K562 (cell line): Measurements from ENCODE around the gene FCER2. TPM values are rescaled to one million over a fixed set of nuclear protein-coding genes. Genes with fewer than 3 reads are reported as not detected.

Experiments
- ARID2 ChIP-seq: fragments of 450-650 bp; IDR thresholded peaks from 2 replicates; pipeline ENCODE4 v1.6.1; 2017; ENCODE audit warnings: antibody characterized with exemption, mild to moderate bottlenecking
- BDP1 ChIP-seq: IDR thresholded peaks from 3 replicates; pipeline ENCODE4 v1.6.1; 2011; ENCODE audit not compliant: insufficient read length, insufficient read depth
- CHD4 ChIP-seq: fragments of 200-600 bp; sonication (generic); IDR thresholded peaks from 3 replicates; pipeline ENCODE4 v1.6.1; 2012; ENCODE audit warnings: low read depth, mild to moderate bottlenecking, mixed read lengths, low read length, inconsistent platforms; ENCODE audit not compliant: insufficient read depth, insufficient replicate concordance, poor library complexity, severe bottlenecking
- CUX1 ChIP-seq: fragments of 200-800 bp; sonication (Bioruptor generic); IDR thresholded peaks from 2 replicates; pipeline ENCODE4 v1.6.1; 2016; ENCODE audit warnings: missing genetic modification characterization, missing compliant biosample characterization
- ERF ChIP-seq: fragments of 450-650 bp; formaldehyde crosslinking; IDR thresholded peaks from 2 replicates; pipeline ENCODE4 v1.4.0; 2020; ENCODE audit warnings: mild to moderate bottlenecking, mixed read lengths
- FIP1L1 ChIP-seq: fragments of 200-400 bp; formaldehyde crosslinking; IDR thresholded peaks from 2 replicates; pipeline ENCODE4 v1.6.1; 2018; ENCODE audit warnings: mild to moderate bottlenecking, low read depth, low read length; ENCODE audit not compliant: poor library complexity, severe bottlenecking
- FOXK2 ChIP-seq, 2 experiments: fragments of 450-650 bp; IDR thresholded peaks in 1 of 2; conservative IDR thresholded peaks in 1 of 2; 2 replicates each; pipeline ENCODE4 v1.6.1; 2016; ENCODE audit warnings: low read depth in 2 of 2, mild to moderate bottlenecking in 1 of 2
- GABPA ChIP-seq: fragments of 200-800 bp; sonication (Bioruptor generic); conservative IDR thresholded peaks from 2 replicates; pipeline ENCODE4 v1.6.1; 2016; ENCODE audit warnings: low read depth, missing genetic modification characterization, missing compliant biosample characterization
- KDM1A ChIP-seq, 2 experiments: fragments of 450-650 bp; IDR thresholded peaks; 2 replicates each; pipeline ENCODE4 v1.6.1; 2016; ENCODE audit warnings: mild to moderate bottlenecking in 2 of 2
- KDM4B ChIP-seq, 2 experiments: fragments of 450-650 bp in 1 of 2; sonication (generic) in 1 of 2; IDR thresholded peaks; 2 replicates each; pipeline ENCODE4 v1.6.1; 2016 to 2017; ENCODE audit warnings: borderline replicate concordance in 2 of 2, antibody characterized with exemption in 1 of 2, low read depth in 1 of 2, mild to moderate bottlenecking in 1 of 2
- MXI1 ChIP-seq: IDR thresholded peaks from 2 replicates; pipeline ENCODE4 v1.6.1; 2011; ENCODE audit warnings: low read depth, mild to moderate bottlenecking, improper control_type of control experiment, low read length
- MYNN ChIP-seq, 2 experiments: sonication (generic); formaldehyde crosslinking in 1 of 2; IDR thresholded peaks; 2 replicates each; pipeline versions ENCODE4 v1.5.0 to v1.6.1; 2016 to 2020; ENCODE audit warnings: antibody characterized with exemption in 1 of 2, missing genetic modification reagents in 1 of 2
- PREB ChIP-seq: sonication (generic); formaldehyde crosslinking; IDR thresholded peaks from 2 replicates; pipeline ENCODE4 v1.8.1; 2023; ENCODE audit warnings: mild to moderate bottlenecking, missing genetic modification reagents
- RBM17 ChIP-seq: fragments of 200-400 bp; formaldehyde crosslinking; IDR thresholded peaks from 2 replicates; pipeline ENCODE4 v1.6.1; 2017; ENCODE audit warnings: low read depth, mild to moderate bottlenecking, low read length, borderline replicate concordance
- SRSF9 ChIP-seq: fragments of 200-400 bp; formaldehyde crosslinking; IDR thresholded peaks from 2 replicates; pipeline ENCODE4 v1.6.1; 2017; ENCODE audit warnings: low read depth, low read length, borderline replicate concordance
- ZBTB49 ChIP-seq: sonication (generic); formaldehyde crosslinking; IDR thresholded peaks from 2 replicates; pipeline ENCODE4 v1.8.0; 2022; ENCODE audit warnings: missing genetic modification reagents, mild to moderate bottlenecking, borderline replicate concordance
- ZNF121 ChIP-seq: sonication (generic); formaldehyde crosslinking; conservative IDR thresholded peaks from 2 replicates; pipeline ENCODE4 v1.8.0; 2022; ENCODE audit warnings: missing genetic modification reagents
- ZNF589 ChIP-seq: fragments of 200-800 bp; sonication (Bioruptor generic); IDR thresholded peaks from 2 replicates; pipeline ENCODE4 v1.6.1; 2016; ENCODE audit warnings: low read depth, missing genetic modification characterization, missing compliant biosample characterization
- polyA plus RNA-seq, 8 experiments: library from polyadenylated mRNA; depleted of rRNA in 4 of 8; stranded (reverse) in 5 of 8; unstranded in 3 of 8; fragments of >200 nt; fragmentation: Nextera tagmentation in 2 of 8; fragmentation: Illumina TruSeq in 1 of 8; extraction: Ambion mirVana in 2 of 8; extraction: Trizol in 1 of 8; gene quantifications; 2 replicates each; pipeline versions ENCODE4 v1.2.1 to v1.2.3, GENCODE V29; 2011 to 2014; ENCODE audit warnings: inconsistent platforms in 1 of 8, missing spikeins in 1 of 8
- total RNA-seq, 7 experiments: library from RNA; depleted of rRNA in 6 of 7; stranded (reverse); fragments of >200 nt in 6 of 7; fragmentation: Illumina TruSeq in 2 of 7; extraction: Trizol in 2 of 7; gene quantifications; 2 replicates each; pipeline versions ENCODE4 v1.2.1 to v1.2.3, GENCODE V29; 2011 to 2021; ENCODE audit warnings: low replicate concordance in 1 of 7

Gene FCER2
- total and polyA plus RNA-seq, 9 of the 15 experiments (the other 6 are each of a cell fraction or from before 2014, with no cell fraction given), result 0.11 TPM; not detected in 8

- TF ChIP-seq CUX1 (CRISPR knock-in tag), result no peak
- TF ChIP-seq CHD4, result peak; percentile 36
- no peak for TF ChIP-seq FIP1L1
- no peak for TF ChIP-seq SRSF9
- 0 out of 2 replicates have a peak, but pooled peaks have one; percentile 5 for TF ChIP-seq MYNN (IDR thresholded peaks at IDR 0.05)
- TF ChIP-seq MYNN (CRISPR knock-in tag; IDR thresholded peaks at IDR 0.05), result no peak
- peak in 1 of 2 experiments; percentile 63; a peak in 3 of 4 replicates for TF ChIP-seq KDM1A (IDR thresholded peaks at IDR 0.05)
- TF ChIP-seq ARID2, result no peak
- TF ChIP-seq MXI1, result no peak
- no peak for TF ChIP-seq PREB (CRISPR knock-in tag)
- no peak for TF ChIP-seq ZNF589
- TF ChIP-seq RBM17, result no peak
- peak; percentile 100 for TF ChIP-seq ZNF121 (CRISPR knock-in tag)
- TF ChIP-seq KDM4B (IDR thresholded peaks at IDR 0.05; ENCODE audit: borderline replicate concordance in 2 of 2, low read depth in 1 of 2), result no peak
- no peak for TF ChIP-seq ZBTB49 (CRISPR knock-in tag)
- no peak for TF ChIP-seq FOXK2 (conservative IDR thresholded peaks at IDR 0.05 in 1 of 2, IDR thresholded peaks at IDR 0.05 in 1 of 2; ENCODE audit: low read depth in 2 of 2)
- no peak for TF ChIP-seq BDP1
- peak; percentile 46 for TF ChIP-seq GABPA (tag)
- no peak for TF ChIP-seq ERF (CRISPR knock-in tag)
These were observed 53.5 kb downstream of the FCER2 start (continued) for GRCh38 chr19:7648265-7649014.
